Measurements from ENCODE around the gene DCDC2C. TPM values are rescaled to one million over a fixed set of nuclear protein-coding genes. Genes with fewer than 3 reads are reported as not detected.

The DCDC2C gene
- total RNA-seq, 1 donor from 2014 or later, result not detected

DNA sequence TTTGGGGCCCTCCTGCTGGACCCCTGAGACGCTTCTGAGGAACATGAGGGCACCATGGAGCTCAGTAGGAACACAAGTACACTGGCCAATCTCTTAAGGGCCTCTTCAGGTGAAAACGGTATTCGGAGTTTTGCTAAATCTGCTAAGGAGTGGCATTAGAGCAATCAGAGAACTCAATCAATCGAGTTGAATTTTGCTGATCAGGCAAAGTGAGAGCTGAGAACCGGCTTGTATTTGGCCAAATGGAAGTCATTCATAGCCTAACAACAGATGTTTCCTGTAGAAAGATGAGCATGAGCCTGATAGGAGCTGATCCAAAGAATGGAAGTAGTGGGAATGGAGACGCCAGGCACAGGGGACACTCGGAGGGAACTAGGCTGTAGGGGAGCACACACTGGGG is 133.7 kb downstream of the DCDC2C start:
- TF ChIP-seq, protein P1, sequence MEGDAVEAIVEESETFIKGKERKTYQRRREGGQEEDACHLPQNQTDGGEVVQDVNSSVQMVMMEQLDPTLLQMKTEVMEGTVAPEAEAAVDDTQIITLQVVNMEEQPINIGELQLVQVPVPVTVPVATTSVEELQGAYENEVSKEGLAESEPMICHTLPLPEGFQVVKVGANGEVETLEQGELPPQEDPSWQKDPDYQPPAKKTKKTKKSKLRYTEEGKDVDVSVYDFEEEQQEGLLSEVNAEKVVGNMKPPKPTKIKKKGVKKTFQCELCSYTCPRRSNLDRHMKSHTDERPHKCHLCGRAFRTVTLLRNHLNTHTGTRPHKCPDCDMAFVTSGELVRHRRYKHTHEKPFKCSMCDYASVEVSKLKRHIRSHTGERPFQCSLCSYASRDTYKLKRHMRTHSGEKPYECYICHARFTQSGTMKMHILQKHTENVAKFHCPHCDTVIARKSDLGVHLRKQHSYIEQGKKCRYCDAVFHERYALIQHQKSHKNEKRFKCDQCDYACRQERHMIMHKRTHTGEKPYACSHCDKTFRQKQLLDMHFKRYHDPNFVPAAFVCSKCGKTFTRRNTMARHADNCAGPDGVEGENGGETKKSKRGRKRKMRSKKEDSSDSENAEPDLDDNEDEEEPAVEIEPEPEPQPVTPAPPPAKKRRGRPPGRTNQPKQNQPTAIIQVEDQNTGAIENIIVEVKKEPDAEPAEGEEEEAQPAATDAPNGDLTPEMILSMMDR (IDR thresholded peaks at IDR 0.05), result no peak
- ATAC-seq, result no peak
- peaks cover 3% of the 10 kb centered on the region for H3K9me3 ChIP-seq
- no peak overlapping the region for H3K27ac ChIP-seq
- intact Hi-C loops (cut with DNase I), result no loop called here
- no peak for DNase-seq
- no peaks in the 10 kb centered on the region for H3K4me1 ChIP-seq
- no peaks in the 10 kb centered on the region for H3K36me3 ChIP-seq
- no peak overlapping the region for H3K4me3 ChIP-seq
- no peaks in the 10 kb centered on the region for H3K27me3 ChIP-seq (ENCODE audit: low read depth)

DNA sequence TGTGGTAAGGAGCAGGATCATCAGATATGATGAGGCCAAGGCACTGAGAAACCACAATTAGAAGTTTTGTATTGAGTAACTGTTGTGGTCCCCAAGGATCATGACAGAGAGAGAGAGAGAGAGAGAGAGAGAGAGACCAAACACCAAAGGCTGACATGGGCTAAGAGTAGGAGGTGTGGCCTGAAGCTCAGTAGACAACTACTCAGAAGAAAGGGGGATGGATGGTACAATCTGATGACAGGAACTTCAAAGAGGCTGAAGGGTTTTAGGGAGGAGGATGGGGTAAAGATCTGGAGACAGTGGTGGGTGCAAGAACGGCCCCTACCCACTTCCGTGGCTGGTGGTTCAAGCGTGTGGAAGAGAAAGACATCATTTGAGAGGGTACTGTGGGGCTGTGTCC is 135.0 kb downstream of the DCDC2C start:
- Histone ChIP-seq H3K27ac (no peak overlapping the region), H3K9me3 (no peaks in the 10 kb centered on the region), H3K4me1 (no peaks in the 10 kb centered on the region), H3K36me3 (no peaks in the 10 kb centered on the region), H3K27me3 (ENCODE audit: low read depth) (peaks cover 4% of the 10 kb centered on the region), H3K4me3 (no peak overlapping the region)
- intact Hi-C loops (cut with DNase I), result no loop called here
- DNase-seq (no peak), ATAC-seq (no peak)
- TF ChIP-seq, protein P1 (IDR thresholded peaks at IDR 0.05), result no peak

DNA sequence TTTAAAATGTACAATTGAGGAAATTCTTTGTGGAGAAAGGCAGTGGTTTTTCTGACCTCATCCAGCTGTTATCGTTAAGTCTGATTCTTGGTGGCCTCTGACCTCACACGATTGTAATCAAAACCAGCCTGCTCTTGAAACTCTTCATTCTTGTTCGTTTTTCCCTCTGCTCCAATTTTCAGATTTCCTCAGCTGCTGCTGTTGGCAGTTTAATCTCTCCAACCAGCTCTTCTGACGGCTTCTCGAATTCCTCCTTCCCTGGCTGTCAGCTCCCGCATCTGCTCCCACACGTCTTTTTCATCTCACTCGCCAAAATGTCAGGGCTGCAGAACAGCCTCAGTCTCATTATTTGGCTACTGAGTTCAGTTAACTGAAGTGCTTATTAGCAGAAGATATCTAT is 136.1 kb downstream of the DCDC2C start:
- H3K36me3 ChIP-seq, result no peaks in the 10 kb centered on the region
- TF ChIP-seq, protein P1 (IDR thresholded peaks at IDR 0.05), result no peak
- intact Hi-C loops (cut with DNase I), result no loop called here
- ATAC-seq (no peak), DNase-seq (no peak)
- peaks cover 4% of the 10 kb centered on the region for H3K27me3 ChIP-seq (ENCODE audit: low read depth)
- H3K4me3 ChIP-seq, result no peak overlapping the region
- H3K4me1 ChIP-seq, result no peaks in the 10 kb centered on the region
- H3K27ac ChIP-seq, result no peak overlapping the region
- no peaks in the 10 kb centered on the region for H3K9me3 ChIP-seq

DNA sequence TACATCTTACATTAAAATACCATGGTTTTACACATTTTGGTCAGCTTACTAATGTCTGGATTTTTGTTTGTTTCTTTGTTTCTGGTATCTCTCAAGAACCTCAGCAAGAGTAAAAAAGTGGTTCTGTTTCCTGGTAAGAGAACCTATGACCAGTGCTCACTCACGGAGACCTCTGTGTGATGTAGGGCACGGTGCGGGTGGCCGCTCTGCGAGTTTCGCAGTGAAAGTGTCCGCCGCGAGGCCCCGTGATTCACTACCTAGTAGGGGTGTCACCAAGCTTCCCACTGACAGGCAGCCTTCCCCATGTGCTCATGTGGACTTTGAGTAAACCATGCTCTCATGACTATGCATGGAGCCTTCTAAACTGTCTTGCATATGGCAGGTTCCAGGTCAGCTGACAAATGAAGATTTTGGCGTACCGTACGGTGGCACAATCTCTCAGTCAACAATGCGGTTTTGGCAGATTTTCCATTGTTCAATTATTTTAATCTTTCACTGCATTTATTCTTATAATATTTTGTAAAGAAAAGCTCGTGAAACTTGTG is 137.3 kb downstream of the DCDC2C start:
- no peaks in the 10 kb centered on the region for H3K4me1 ChIP-seq
- no peaks in the 10 kb centered on the region for H3K36me3 ChIP-seq
- intact Hi-C loops (cut with DNase I), result no loop called here
- peaks cover 4% of the 10 kb centered on the region for H3K27me3 ChIP-seq (ENCODE audit: low read depth)
- TF ChIP-seq, protein P1 (IDR thresholded peaks at IDR 0.05), result no peak
- H3K4me3 ChIP-seq, result no peak overlapping the region
- H3K9me3 ChIP-seq, result no peaks in the 10 kb centered on the region
- H3K27ac ChIP-seq, result no peak overlapping the region
- peak in 1 of 2 donors; percentile 30 for ATAC-seq
- DNase-seq, result no peak

DNA sequence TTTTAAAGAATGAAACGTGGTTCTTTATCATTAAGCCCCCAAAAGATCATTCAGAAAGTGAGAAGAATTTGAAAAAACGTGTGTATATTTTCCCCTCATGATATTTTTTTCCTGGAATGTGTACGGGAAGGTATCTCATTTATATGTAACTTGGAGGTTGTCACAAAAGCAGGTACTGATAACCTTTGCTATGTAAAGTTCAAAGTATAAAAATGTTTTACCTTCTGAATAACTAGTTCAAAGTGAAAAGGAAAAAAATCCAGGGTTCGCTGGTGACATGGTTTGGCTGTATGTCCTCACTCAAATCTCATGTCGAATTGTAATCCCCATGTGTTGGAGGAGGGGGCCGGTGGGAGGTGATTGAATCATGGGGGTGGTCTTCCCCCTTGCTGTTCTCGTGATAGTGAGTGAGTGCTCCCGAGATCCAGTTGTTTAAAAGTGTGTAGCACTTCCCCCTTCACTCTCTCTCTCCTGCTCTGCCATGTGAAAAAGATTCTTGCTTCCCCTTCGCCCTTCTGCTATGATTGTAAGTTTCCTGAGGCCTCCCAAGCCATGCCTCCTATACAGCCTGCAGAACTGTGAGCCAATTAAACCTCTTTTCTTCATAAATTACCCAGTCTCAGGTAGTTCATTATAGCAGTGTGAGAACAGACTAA is 144.2 kb downstream of the DCDC2C start:
- Histone ChIP-seq H3K27ac (no peak overlapping the region), H3K9me3 (no peaks in the 10 kb centered on the region), H3K4me1 (no peaks in the 10 kb centered on the region), H3K27me3 (ENCODE audit: low read depth) (peaks cover 4% of the 10 kb centered on the region), H3K36me3 (no peaks in the 10 kb centered on the region), H3K4me3 (no peak overlapping the region)
- intact Hi-C loops (cut with DNase I), result no loop called here
- DNase-seq (no peak), ATAC-seq (no peak)
- TF ChIP-seq, protein P1 (IDR thresholded peaks at IDR 0.05), result no peak

Data from lower lobe of right lung (tissue), 2 donors.